Muscle layer of duodenum (tissue), 2 donors: Measurements from ENCODE around the gene OSBPL9.

Experiments
- H3K27ac ChIP-seq: one replicate; pipeline ENCODE4 v1.7.0; 2013; ENCODE audit warnings: mild to moderate bottlenecking, low read length
- H3K27me3 ChIP-seq: one replicate; pipeline ENCODE4 v1.7.0; 2013; ENCODE audit warnings: low read depth, mild to moderate bottlenecking, control low read depth, low read length
- H3K36me3 ChIP-seq, 2 donors: one replicate each; pipeline ENCODE4 v1.7.0; 2013; ENCODE audit warnings: low read length in 2 of 2, control low read depth in 1 of 2, mild to moderate bottlenecking in 1 of 2; ENCODE audit not compliant: insufficient read depth in 2 of 2, control insufficient read depth in 1 of 2
- H3K4me1 ChIP-seq, 2 donors: one replicate each; pipeline ENCODE4 v1.7.0; 2013; ENCODE audit warnings: low read length in 2 of 2, mild to moderate bottlenecking in 2 of 2, control low read depth in 1 of 2, moderate library complexity in 1 of 2; ENCODE audit not compliant: insufficient read depth in 2 of 2, control insufficient read depth in 1 of 2
- H3K4me3 ChIP-seq, 2 donors: one replicate each; pipeline ENCODE4 v1.7.0; 2013; ENCODE audit warnings: low read length in 2 of 2, low read depth in 1 of 2, mild to moderate bottlenecking in 1 of 2
- H3K9me3 ChIP-seq, 2 donors: one replicate each; pipeline ENCODE4 v1.7.0; 2013; ENCODE audit warnings: low read length in 2 of 2, control low read depth in 1 of 2, mild to moderate bottlenecking in 1 of 2; ENCODE audit not compliant: control insufficient read depth in 1 of 2
- donor health status: healthy.

Gene OSBPL9

GRCh38 chr1:51651552-51651942 lies 34.7 kb downstream of the OSBPL9 start:
- no peaks in the 10 kb centered on the region for H3K9me3 ChIP-seq
- no peaks in the 10 kb centered on the region for H3K27me3 ChIP-seq
- peaks cover 3 to 28% of the 10 kb centered on the region in 2 donors for H3K4me1 ChIP-seq
- H3K27ac ChIP-seq, result no peak overlapping the region
- peaks cover 4 to 5% of the 10 kb centered on the region in 2 donors for H3K36me3 ChIP-seq
- H3K4me3 ChIP-seq, result no peak overlapping the region

GRCh38 chr1:51652599-51652998 lies 35.7 kb downstream of the OSBPL9 start:
- H3K4me1 ChIP-seq, result peaks cover 3 to 28% of the 10 kb centered on the region in 2 donors
- H3K27ac ChIP-seq, result no peak overlapping the region
- H3K4me3 ChIP-seq, result no peak overlapping the region
- peaks cover 4 to 5% of the 10 kb centered on the region in 2 donors for H3K36me3 ChIP-seq
- H3K27me3 ChIP-seq, result no peaks in the 10 kb centered on the region
- no peaks in the 10 kb centered on the region for H3K9me3 ChIP-seq

GRCh38 chr1:51653127-51653526 lies 36.2 kb downstream of the OSBPL9 start:
- Histone ChIP-seq H3K4me3 (no peak overlapping the region), H3K27ac (no peak overlapping the region), H3K9me3 (no peaks in the 10 kb centered on the region), H3K27me3 (no peaks in the 10 kb centered on the region), H3K4me1 (peaks cover 3 to 26% of the 10 kb centered on the region in 2 donors), H3K36me3 (peaks cover 4 to 5% of the 10 kb centered on the region in 2 donors)

- Histone ChIP-seq H3K36me3 (peaks cover 4 to 5% of the 10 kb centered on the region in 2 donors), H3K4me1 (peaks cover 3 to 26% of the 10 kb centered on the region in 2 donors), H3K9me3 (no peaks in the 10 kb centered on the region), H3K27ac (no peak overlapping the region), H3K4me3 (no peak overlapping the region), H3K27me3 (no peaks in the 10 kb centered on the region)
Observed at GRCh38 chr1:51654000-51654399, 37.1 kb downstream of the OSBPL9 start.

- Histone ChIP-seq H3K9me3 (no peaks in the 10 kb centered on the region), H3K36me3 (peaks cover 5% of the 10 kb centered on the region in 2 donors), H3K27ac (no peak overlapping the region), H3K4me1 (peaks cover 0 to 20% of the 10 kb centered on the region in 2 donors), H3K27me3 (no peaks in the 10 kb centered on the region), H3K4me3 (no peak overlapping the region)
Observed at GRCh38 chr1:51656374-51656773, 39.5 kb downstream of the OSBPL9 start.

GRCh38 chr1:51660580-51660979 lies 43.7 kb downstream of the OSBPL9 start:
- peaks cover 2 to 11% of the 10 kb centered on the region in 2 donors for H3K36me3 ChIP-seq
- H3K27me3 ChIP-seq, result no peaks in the 10 kb centered on the region
- peaks cover 0 to 17% of the 10 kb centered on the region in 2 donors for H3K4me1 ChIP-seq
- H3K27ac ChIP-seq, result no peak overlapping the region
- no peaks in the 10 kb centered on the region for H3K9me3 ChIP-seq
- H3K4me3 ChIP-seq, result no peak overlapping the region

- H3K4me3 ChIP-seq, result no peak overlapping the region
- H3K36me3 ChIP-seq, result peaks cover 0 to 11% of the 10 kb centered on the region in 2 donors
- H3K9me3 ChIP-seq, result no peaks in the 10 kb centered on the region
- H3K4me1 ChIP-seq, result peaks cover 0 to 17% of the 10 kb centered on the region in 2 donors
- H3K27ac ChIP-seq, result no peak overlapping the region
- no peaks in the 10 kb centered on the region for H3K27me3 ChIP-seq
Observed at GRCh38 chr1:51661081-51661518, 44.2 kb downstream of the OSBPL9 start.

GRCh38 chr1:51663105-51663504 lies 46.2 kb downstream of the OSBPL9 start:
- peaks cover 0 to 17% of the 10 kb centered on the region in 2 donors for H3K4me1 ChIP-seq
- H3K9me3 ChIP-seq, result no peaks in the 10 kb centered on the region

GRCh38 chr1:51663721-51664120 lies 46.8 kb downstream of the OSBPL9 start:
- Histone ChIP-seq H3K9me3 (no peaks in the 10 kb centered on the region), H3K36me3 (peaks cover 0 to 11% of the 10 kb centered on the region in 2 donors), H3K4me1 (peaks cover 0 to 14% of the 10 kb centered on the region in 2 donors), H3K27me3 (no peaks in the 10 kb centered on the region), H3K4me3 (no peak overlapping the region), H3K27ac (no peak overlapping the region)

More at GRCh38 chr1:51663105-51663504, 46.2 kb downstream of the OSBPL9 start:
- Histone ChIP-seq H3K4me3 (no peak overlapping the region), H3K27ac (no peak overlapping the region), H3K36me3 (peaks cover 0 to 11% of the 10 kb centered on the region in 2 donors), H3K27me3 (no peaks in the 10 kb centered on the region)

- Histone ChIP-seq H3K4me1 (peaks cover 0 to 22% of the 10 kb centered on the region in 2 donors), H3K27me3 (no peaks in the 10 kb centered on the region), H3K36me3 (peaks cover 0 to 11% of the 10 kb centered on the region in 2 donors), H3K9me3 (no peaks in the 10 kb centered on the region), H3K27ac (no peak overlapping the region), H3K4me3 (no peak overlapping the region)
Observed at GRCh38 chr1:51664421-51665240, 47.7 kb downstream of the OSBPL9 start.

GRCh38 chr1:51666478-51666877 lies 49.6 kb downstream of the OSBPL9 start:
- H3K4me3 ChIP-seq, result no peak overlapping the region
- H3K27me3 ChIP-seq, result no peaks in the 10 kb centered on the region
- H3K9me3 ChIP-seq, result no peaks in the 10 kb centered on the region
- no peak overlapping the region for H3K27ac ChIP-seq
- H3K4me1 ChIP-seq, result peaks cover 0 to 19% of the 10 kb centered on the region in 2 donors
- peaks cover 0 to 9% of the 10 kb centered on the region in 2 donors for H3K36me3 ChIP-seq
